ENCODE results near the gene TBC1D23.

- TF ChIP-seq POLR2A (IDR thresholded peaks at IDR 0.05) (no peak), CTCF (IDR thresholded peaks at IDR 0.05) (no peak)
Measured at GRCh38 chr3:100266531-100266930, 5.7 kb downstream of the TBC1D23 start.

Data from transverse colon (tissue), 3 donors.